HEK293 (cell line): ENCODE results near the gene BICC1.

Source experiments
- CTCF ChIA-PET: fragments of 350-600 bp; formaldehyde crosslinking; extraction: SDS; loops from one replicate; lab custom pipeline; 2021; ENCODE audit warnings: antibody characterized with exemption; lab: Yijun Ruan, JAX
- POLR2A ChIA-PET: fragments of 300-600 bp; formaldehyde crosslinking; extraction: SDS; loops from one replicate; lab custom pipeline; 2020; ENCODE audit warnings: antibody characterized with exemption, inconsistent platforms; lab: Yijun Ruan, JAX
- H3K27ac ChIP-seq: fragments of 200-500 bp; sonication (Bioruptor generic); 2 replicates; pipeline ENCODE4 v1.5.1; 2014; ENCODE audit warnings: low read depth, low read length, control low read depth, inconsistent platforms; ENCODE audit errors: extremely low read depth
- H3K36me3 ChIP-seq, 2 experiments: fragments of 200-500 bp in 1 of 2; sonication (Bioruptor generic) in 1 of 2; 1 replicate in 1 of 2; 2 replicates in 1 of 2; pipeline ENCODE4 v1.5.1; 2014 to 2017; ENCODE audit warnings: inconsistent platforms in 2 of 2, low read length in 2 of 2; ENCODE audit not compliant: control insufficient read depth in 2 of 2, insufficient read depth in 1 of 2
- H3K4me1 ChIP-seq: fragments of 200-500 bp; sonication (Bioruptor generic); 2 replicates; pipeline ENCODE4 v1.5.1; 2014; ENCODE audit warnings: mild to moderate bottlenecking, low read length, inconsistent platforms; ENCODE audit not compliant: control insufficient read depth, insufficient read depth
- H3K4me3 ChIP-seq: 2 replicates; pipeline ENCODE4 v1.5.1; 2011; ENCODE audit warnings: low read depth, mild to moderate bottlenecking, control low read depth, low read length, moderate library complexity
- H3K9me3 ChIP-seq: fragments of 200-500 bp; sonication (Bioruptor generic); 2 replicates; pipeline ENCODE4 v1.5.1; 2014; ENCODE audit warnings: low read depth, low read length, inconsistent platforms; ENCODE audit not compliant: control insufficient read depth, insufficient read depth
- REST ChIP-seq: fragments of 450-650 bp; formaldehyde crosslinking; IDR thresholded peaks from 2 replicates; pipeline ENCODE4 v1.5.1; 2016; ENCODE audit warnings: missing biosample characterization, missing genetic modification characterization
- ZNF140 ChIP-seq: fragments of 450-650 bp; formaldehyde crosslinking; IDR thresholded peaks from 2 replicates; pipeline ENCODE4 v1.5.1; 2016; ENCODE audit warnings: missing biosample characterization, missing genetic modification characterization
- ZNF157 ChIP-seq: fragments of 450-650 bp; formaldehyde crosslinking; IDR thresholded peaks from 2 replicates; pipeline ENCODE4 v1.5.1; 2016; ENCODE audit warnings: missing biosample characterization, missing genetic modification characterization
- ZNF433 ChIP-seq: fragments of 450-650 bp; formaldehyde crosslinking; IDR thresholded peaks from 2 replicates; pipeline ENCODE4 v1.5.1; 2016; ENCODE audit warnings: missing biosample characterization, missing genetic modification characterization, low read depth
- ZNF518A ChIP-seq: fragments of 450-650 bp; formaldehyde crosslinking; conservative IDR thresholded peaks from 2 replicates; pipeline ENCODE4 v1.5.1; 2016; ENCODE audit warnings: low read depth, missing biosample characterization, missing genetic modification characterization
- ZNF529 ChIP-seq: fragments of 450-650 bp; formaldehyde crosslinking; IDR thresholded peaks from 2 replicates; pipeline ENCODE4 v1.5.1; 2017; ENCODE audit warnings: missing genetic modification characterization, missing biosample characterization; ENCODE audit not compliant: insufficient replicate concordance
- ZNF571 ChIP-seq: fragments of 450-650 bp; formaldehyde crosslinking; IDR thresholded peaks from 2 replicates; pipeline ENCODE4 v1.5.0; 2017; ENCODE audit warnings: missing biosample characterization, missing genetic modification characterization
- ZNF600 ChIP-seq: fragments of 450-650 bp; formaldehyde crosslinking; IDR thresholded peaks from 2 replicates; pipeline ENCODE4 v1.5.1; 2016; ENCODE audit warnings: missing biosample characterization, missing genetic modification characterization
- ZNF776 ChIP-seq: fragments of 450-650 bp; formaldehyde crosslinking; IDR thresholded peaks from 2 replicates; pipeline ENCODE4 v1.5.0; 2017; ENCODE audit warnings: missing biosample characterization, missing genetic modification characterization, borderline replicate concordance
- ZNF791 ChIP-seq: fragments of 450-650 bp; formaldehyde crosslinking; IDR thresholded peaks from 2 replicates; pipeline ENCODE4 v1.5.1; 2016; ENCODE audit warnings: missing biosample characterization, missing genetic modification characterization
- ZXDB ChIP-seq: fragments of 450-650 bp; formaldehyde crosslinking; IDR thresholded peaks from 2 replicates; pipeline ENCODE4 v1.5.1; 2016; ENCODE audit warnings: missing biosample characterization, missing genetic modification characterization
- TF ChIP-seq, protein P1 (sequence below): fragments of 450-650 bp; formaldehyde crosslinking; IDR thresholded peaks from 2 replicates; pipeline ENCODE4 v1.5.1; 2016; ENCODE audit warnings: missing biosample characterization, missing genetic modification characterization
- TF ChIP-seq, protein P2 (sequence below): fragments of 450-650 bp; formaldehyde crosslinking; IDR thresholded peaks from 2 replicates; pipeline ENCODE4 v1.5.1; 2016; ENCODE audit warnings: missing biosample characterization, missing genetic modification characterization
- TF ChIP-seq, protein P3 (sequence below): fragments of 450-650 bp; formaldehyde crosslinking; IDR thresholded peaks from 2 replicates; pipeline ENCODE4 v1.5.1; 2016; ENCODE audit warnings: missing biosample characterization, missing genetic modification characterization, borderline replicate concordance
- TF ChIP-seq, protein P4 (sequence below): fragments of 450-650 bp; formaldehyde crosslinking; IDR thresholded peaks from 2 replicates; pipeline ENCODE4 v1.5.1; 2016; ENCODE audit warnings: missing biosample characterization, missing genetic modification characterization

BICC1 gene

DNA sequence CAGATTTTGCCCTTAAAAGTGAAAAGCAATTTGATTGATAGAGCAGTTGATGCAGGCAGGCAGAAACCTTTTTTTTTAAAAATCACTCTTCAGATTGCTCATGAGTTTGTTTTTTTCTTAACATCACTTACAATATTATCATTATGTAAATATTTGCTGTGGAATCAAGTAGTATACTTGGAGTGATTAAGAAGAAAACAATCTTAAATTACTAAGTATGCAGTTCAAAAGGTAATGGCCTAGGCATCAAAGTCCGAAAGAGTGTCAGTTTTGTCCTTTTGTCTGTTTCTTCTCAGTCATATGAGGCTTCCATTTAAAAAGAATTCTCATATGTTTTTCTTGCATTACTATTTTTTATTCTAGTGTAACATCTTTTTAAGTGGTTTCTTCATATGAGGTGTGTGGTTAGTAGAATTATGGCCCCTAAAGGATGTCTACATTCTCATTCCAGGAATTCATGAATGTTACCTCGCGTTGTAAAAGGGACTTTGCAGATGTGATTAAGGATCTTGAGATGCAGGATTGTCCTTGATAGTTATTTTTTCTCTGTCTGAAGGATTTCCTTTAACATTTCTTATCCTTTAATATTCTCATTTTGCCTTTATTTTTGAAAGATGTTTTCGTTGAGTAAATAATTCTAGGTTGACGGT, 44.0 kb downstream of the BICC1 start:
- no peak overlapping the region for H3K27ac ChIP-seq
- H3K4me1 ChIP-seq, result no peaks in the 10 kb centered on the region
- TF ChIP-seq ZNF529 (tag by site-specific recombination) (no peak), ZNF157 (no peak), ZXDB (tag by site-specific recombination) (no peak), ZNF518A (tag by site-specific recombination) (no peak)
- TF ChIP-seq, protein P1, sequence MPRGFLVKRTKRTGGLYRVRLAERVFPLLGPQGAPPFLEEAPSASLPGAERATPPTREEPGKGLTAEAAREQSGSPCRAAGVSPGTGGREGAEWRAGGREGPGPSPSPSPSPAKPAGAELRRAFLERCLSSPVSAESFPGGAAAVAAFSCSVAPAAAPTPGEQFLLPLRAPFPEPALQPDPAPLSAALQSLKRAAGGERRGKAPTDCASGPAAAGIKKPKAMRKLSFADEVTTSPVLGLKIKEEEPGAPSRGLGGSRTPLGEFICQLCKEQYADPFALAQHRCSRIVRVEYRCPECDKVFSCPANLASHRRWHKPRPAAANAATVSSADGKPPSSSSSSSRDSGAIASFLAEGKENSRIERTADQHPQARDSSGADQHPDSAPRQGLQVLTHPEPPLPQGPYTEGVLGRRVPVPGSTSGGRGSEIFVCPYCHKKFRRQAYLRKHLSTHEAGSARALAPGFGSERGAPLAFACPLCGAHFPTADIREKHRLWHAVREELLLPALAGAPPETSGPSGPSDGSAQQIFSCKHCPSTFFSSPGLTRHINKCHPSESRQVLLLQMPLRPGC (tag by site-specific recombination), result no peak
- TF ChIP-seq, all 188 proteins: peak for 0
- Histone ChIP-seq H3K9me3 (no peaks in the 10 kb centered on the region; the same call in 1 of the 2 replicates), H3K4me3 (no peak overlapping the region), H3K36me3 (no peaks in the 10 kb centered on the region)
- ChIA-PET POLR2A (no interaction called here), CTCF (no interaction called here)

- H3K9me3 ChIP-seq, result no peaks in the 10 kb centered on the region; the same call in 1 of the 2 replicates
- TF ChIP-seq, protein P2, sequence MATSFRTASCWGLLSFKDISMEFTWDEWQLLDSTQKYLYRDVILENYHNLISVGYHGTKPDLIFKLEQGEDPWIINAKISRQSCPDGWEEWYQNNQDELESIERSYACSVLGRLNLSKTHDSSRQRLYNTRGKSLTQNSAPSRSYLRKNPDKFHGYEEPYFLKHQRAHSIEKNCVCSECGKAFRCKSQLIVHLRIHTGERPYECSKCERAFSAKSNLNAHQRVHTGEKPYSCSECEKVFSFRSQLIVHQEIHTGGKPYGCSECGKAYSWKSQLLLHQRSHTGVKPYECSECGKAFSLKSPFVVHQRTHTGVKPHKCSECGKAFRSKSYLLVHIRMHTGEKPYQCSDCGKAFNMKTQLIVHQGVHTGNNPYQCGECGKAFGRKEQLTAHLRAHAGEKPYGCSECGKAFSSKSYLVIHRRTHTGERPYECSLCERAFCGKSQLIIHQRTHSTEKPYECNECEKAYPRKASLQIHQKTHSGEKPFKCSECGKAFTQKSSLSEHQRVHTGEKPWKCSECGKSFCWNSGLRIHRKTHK, result peak; percentile 94
- no peak for TF ChIP-seq REST
- TF ChIP-seq, all 188 proteins: peak for 1
- ChIA-PET CTCF (interaction anchor here (1.0 kb wide), 1 partner anchor 142 kb away, joined by 3 read pairs; no protein-coding TSS in a partner anchor), POLR2A (no interaction called here)
- H3K36me3 ChIP-seq, result no peaks in the 10 kb centered on the region
- H3K27ac ChIP-seq, result no peak overlapping the region
- H3K4me3 ChIP-seq, result no peak overlapping the region
- H3K4me1 ChIP-seq, result no peaks in the 10 kb centered on the region
These were observed 45.0 kb downstream of the BICC1 start for GRCh38 chr10:58557714-58558113.

- Histone ChIP-seq H3K4me3 (no peak overlapping the region), H3K9me3 (no peaks in the 10 kb centered on the region; the same call in 1 of the 2 replicates), H3K4me1 (no peaks in the 10 kb centered on the region), H3K36me3 (no peaks in the 10 kb centered on the region), H3K27ac (no peak overlapping the region)
- CTCF ChIA-PET, result no interaction called here
- POLR2A ChIA-PET, result no interaction called here
- TF ChIP-seq ZNF600 (tag by site-specific recombination) (no peak), ZNF140 (tag by site-specific recombination) (no peak), ZNF433 (tag by site-specific recombination) (no peak), ZNF776 (tag by site-specific recombination) (no peak), ZNF571 (tag by site-specific recombination) (no peak), ZNF791 (tag by site-specific recombination) (no peak)
- TF ChIP-seq, protein P3, sequence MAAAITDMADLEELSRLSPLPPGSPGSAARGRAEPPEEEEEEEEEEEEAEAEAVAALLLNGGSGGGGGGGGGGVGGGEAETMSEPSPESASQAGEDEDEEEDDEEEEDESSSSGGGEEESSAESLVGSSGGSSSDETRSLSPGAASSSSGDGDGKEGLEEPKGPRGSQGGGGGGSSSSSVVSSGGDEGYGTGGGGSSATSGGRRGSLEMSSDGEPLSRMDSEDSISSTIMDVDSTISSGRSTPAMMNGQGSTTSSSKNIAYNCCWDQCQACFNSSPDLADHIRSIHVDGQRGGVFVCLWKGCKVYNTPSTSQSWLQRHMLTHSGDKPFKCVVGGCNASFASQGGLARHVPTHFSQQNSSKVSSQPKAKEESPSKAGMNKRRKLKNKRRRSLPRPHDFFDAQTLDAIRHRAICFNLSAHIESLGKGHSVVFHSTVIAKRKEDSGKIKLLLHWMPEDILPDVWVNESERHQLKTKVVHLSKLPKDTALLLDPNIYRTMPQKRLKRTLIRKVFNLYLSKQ (tag by site-specific recombination), result no peak
- TF ChIP-seq, protein P4, sequence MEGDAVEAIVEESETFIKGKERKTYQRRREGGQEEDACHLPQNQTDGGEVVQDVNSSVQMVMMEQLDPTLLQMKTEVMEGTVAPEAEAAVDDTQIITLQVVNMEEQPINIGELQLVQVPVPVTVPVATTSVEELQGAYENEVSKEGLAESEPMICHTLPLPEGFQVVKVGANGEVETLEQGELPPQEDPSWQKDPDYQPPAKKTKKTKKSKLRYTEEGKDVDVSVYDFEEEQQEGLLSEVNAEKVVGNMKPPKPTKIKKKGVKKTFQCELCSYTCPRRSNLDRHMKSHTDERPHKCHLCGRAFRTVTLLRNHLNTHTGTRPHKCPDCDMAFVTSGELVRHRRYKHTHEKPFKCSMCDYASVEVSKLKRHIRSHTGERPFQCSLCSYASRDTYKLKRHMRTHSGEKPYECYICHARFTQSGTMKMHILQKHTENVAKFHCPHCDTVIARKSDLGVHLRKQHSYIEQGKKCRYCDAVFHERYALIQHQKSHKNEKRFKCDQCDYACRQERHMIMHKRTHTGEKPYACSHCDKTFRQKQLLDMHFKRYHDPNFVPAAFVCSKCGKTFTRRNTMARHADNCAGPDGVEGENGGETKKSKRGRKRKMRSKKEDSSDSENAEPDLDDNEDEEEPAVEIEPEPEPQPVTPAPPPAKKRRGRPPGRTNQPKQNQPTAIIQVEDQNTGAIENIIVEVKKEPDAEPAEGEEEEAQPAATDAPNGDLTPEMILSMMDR, result no peak
These were observed 47.4 kb downstream of the BICC1 start for GRCh38 chr10:58560068-58560467.
